MV-4-11 (cell line): ENCODE results near the gene TRPM3.
"Not testable (repeated sequence)": the region's sequence is repeated elsewhere in the genome, so short reads cannot be mapped to it uniquely, and the experiment has no call there.

ENCODE experiments used
- DNase-seq: peaks from one replicate; lab custom pipeline; 2025; lab: John Stamatoyannopoulos, UW

The TRPM3 gene

GRCh38 chr9:70995511-70995910 is 125.9 kb downstream of the TRPM3 start:
- no peak for DNase-seq

DNA sequence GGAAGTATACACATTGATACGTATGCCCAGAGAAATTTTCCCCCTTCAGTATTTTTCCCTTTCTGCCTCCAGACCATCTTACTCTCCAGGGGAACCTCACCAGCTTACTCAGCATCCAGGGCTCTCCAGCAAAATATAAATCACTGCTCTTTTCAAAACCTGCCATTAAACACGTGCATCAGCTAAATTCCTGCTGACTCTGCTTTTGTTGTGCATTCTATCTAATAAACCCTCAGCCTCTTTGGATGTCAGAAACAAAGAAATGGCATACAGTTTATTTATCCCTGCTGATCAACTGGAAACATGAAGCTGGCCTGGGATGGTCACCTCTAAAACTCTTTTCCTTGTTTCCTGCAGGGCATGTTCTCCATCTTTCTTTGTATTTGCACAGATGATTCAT is 126.8 kb downstream of the TRPM3 start:
- DNase-seq: no peak

DNA sequence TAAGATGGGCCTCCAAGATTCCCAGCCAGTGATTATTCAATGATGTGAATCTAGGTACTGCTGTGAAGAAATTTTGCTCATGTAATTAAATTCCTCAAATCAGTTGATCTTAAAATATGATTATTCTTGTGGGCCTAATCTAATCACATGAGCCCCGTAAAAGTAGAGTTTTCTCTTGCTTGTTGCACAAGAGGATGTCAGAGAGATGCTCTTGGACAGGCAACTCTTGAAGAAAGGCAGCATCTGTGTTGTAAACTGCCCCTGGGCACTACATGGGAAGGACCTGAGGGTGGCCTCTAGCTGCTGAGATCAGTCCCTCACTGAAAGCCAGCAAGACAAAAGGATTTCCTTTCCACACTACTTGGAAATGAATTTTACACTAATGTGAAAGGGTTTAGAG is 132.9 kb downstream of the TRPM3 start:
- DNase-seq: no peak

GRCh38 chr9:70987986-70988385 is 133.4 kb downstream of the TRPM3 start:
- DNase-seq: no peak

GRCh38 chr9:70986984-70987383 is 134.4 kb downstream of the TRPM3 start:
- no peak for DNase-seq

DNA sequence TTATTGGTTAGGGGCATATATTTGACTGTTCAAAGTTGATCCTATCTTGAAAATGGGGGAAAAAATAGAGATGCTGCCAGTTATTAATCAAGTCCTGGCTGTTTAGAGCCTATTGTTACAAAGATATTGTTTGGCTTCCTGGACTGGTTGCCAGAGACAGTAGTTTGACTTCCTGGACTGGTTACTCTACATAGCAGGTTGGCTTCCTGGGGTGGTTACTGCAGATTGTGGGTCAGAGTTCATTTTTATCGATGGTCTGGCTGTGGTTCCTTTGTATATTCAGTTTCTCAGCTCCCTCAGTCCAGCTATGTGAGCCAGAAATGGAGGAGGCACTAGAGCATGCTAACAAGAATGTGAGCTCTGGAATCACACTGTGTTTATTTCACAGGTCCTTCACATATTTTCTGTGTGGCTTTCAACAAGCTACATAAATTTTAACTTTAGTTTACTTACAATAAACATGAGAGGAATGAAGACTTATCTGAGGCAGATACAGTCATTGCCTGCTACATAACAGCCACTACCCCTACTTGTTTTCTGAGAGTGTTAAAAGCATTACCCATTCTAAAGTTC is 137.6 kb downstream of the TRPM3 start:
- DNase-seq: no peak

DNA sequence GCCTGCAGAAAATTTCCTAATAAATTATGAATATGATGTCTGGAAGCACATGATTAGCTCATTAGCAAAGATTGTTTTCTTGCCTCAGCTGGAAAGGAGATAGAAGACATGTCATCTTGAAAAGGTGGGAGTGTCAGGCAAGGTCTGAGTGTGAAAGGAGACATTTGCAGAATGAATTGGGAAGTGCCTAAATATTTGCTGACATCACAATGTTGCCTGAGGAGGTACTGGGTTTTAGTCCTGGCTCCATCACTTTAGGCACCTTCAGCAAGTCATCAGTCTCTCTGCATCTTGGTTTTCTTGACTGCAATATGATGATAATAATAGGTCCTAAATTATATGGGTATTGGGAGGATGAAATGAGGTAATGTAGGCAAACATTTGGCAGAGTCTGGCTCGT is 140.1 kb downstream of the TRPM3 start:
- no peak for DNase-seq

GRCh38 chr9:70979966-70980365 is 141.5 kb downstream of the TRPM3 start:
- no peak for DNase-seq

DNA sequence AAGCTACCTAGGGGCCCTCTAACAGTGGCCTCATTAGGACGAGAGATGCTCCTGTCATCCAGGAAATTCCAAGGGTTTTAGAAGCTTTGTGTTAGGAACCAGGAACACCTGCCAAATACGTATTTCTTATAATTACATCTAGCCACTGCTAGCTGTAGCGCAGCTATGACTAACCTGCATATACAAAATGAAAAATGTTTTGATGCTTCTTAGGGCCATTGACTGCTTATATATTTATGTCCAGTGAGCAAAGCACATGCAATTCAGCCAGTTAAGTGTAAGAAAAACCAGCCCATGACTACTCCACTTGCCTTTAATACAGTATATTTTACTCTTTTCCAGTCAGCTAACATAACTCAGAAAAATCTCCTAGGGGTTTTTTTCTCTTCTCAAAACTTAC is 143.3 kb downstream of the TRPM3 start:
- no peak for DNase-seq

DNA sequence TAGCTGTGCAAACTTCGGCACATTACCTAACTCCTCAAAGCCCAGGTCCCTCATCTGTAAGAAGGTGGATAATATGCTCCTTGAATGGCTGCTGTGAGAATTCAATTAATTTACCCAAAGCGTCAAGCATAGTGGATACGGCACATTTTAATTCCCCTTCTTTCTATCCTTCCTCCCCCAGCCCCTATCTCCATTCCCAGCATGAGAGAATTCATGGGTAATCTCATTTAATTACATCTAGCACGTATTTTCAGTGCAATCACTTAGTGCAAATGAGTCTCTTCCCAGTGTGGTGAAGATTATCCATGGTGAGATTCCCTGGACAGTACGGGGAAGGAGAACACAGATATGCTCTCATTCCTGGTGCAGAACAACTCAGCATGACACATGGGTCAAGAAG is 145.6 kb downstream of the TRPM3 start:
- DNase-seq: no peak

GRCh38 chr9:70971723-70972122 is 149.7 kb downstream of the TRPM3 start:
- no peak for DNase-seq

- DNase-seq: not testable (repeated sequence)
These were observed 155.0 kb downstream of the TRPM3 start for GRCh38 chr9:70966380-70966779.

GRCh38 chr9:70964861-70965260 is 156.6 kb downstream of the TRPM3 start:
- DNase-seq: no peak

DNA sequence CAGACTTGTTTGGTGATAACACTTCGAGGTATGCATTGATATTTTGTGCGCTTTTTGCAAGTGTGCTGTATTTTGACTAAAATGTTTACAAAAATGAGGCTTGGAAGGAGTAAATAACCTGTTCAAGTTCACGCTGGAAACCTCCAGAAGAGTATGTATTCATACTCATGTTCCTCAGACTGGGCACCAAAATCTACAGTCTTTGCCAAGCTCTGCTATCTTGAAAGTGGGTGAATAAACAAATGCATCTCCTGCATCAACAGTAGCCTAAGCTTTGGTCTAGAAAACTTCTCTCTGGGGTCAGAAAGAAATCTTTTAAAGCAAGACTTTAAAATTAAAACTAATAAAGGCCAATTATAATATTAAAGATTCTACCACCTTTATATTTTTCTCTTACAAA is 157.9 kb downstream of the TRPM3 start:
- no peak for DNase-seq

GRCh38 chr9:70962761-70963440 is 158.5 kb downstream of the TRPM3 start:
- no peak for DNase-seq

DNA sequence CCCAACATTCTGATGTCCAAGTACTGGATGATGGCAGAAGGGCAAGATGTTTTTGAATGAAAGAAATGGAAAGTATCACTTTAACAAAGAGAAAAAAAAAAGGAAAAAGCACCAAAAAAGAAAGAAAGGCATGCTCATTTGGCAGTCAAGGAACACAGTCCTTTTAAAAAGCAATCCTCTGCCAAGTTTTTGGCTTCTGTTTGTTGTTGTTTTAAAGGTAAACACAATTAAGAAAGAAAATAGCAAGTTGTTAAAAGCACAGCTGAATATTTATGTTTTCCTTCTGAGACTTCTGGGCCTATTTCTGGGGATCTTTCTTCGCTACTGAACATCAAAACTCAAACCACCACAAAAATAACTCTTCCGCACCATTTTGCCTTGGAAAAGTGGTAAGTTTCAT is 162.1 kb downstream of the TRPM3 start:
- no peak for DNase-seq

DNA sequence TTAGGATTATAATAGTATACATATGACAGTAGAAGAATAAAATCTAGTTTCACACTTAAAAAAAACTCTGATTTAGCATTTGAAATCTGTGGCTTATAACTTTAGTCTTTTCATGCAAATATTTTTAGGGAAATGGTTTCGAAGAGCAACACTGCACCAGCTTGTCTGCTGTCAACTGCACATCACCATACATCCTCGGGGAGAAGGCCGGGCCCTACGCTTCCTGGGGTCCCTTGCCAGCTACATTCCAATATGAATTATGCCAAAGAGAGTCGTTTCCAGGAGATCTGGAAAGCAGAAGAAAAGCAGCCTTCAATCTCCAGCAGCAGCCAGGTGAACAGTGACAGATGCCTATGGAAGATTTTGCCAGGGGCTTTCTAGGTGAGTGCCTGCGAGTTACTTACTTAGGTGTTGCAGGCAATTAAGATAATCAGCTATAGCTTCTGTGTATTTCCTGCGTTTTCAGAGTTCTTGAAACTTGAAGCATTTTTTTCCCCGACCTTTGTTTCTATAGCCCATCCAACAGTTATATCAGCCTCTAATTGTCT is 166.8 kb downstream of the TRPM3 start:
- DNase-seq: no peak

GRCh38 chr9:70954126-70954525 is 167.3 kb downstream of the TRPM3 start:
- no peak for DNase-seq

GRCh38 chr9:70951749-70952727 is 169.4 kb downstream of the TRPM3 start:
- DNase-seq: no peak

GRCh38 chr9:70950270-70950669 is 171.2 kb downstream of the TRPM3 start:
- DNase-seq: no peak

DNA sequence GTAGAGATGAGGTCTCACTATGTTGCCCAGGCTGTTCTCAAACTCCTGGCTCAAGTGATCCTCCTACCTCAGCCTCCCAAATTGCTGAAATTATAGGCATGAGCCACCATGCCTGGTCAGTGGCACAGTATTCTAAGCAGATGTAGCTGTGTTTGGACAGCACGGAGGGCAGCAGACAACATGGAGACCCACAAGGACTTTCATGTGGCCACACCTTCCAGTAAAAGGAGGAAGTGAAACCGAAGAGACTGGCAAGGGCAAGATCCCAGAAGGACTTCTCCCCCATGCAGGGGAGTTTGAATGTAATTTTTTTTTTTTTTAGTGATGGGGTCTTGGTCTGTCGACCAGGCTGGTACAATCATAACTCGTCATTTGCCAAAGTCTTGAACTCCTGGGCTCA is 172.2 kb downstream of the TRPM3 start:
- peak; percentile 10 for DNase-seq

GRCh38 chr9:70948744-70949143 is 172.7 kb downstream of the TRPM3 start:
- no peak for DNase-seq

GRCh38 chr9:70947511-70947910 is 173.9 kb downstream of the TRPM3 start:
- no peak for DNase-seq
